Stimulated activated CD8-positive, alpha-beta memory T cell treated with anti-CD3 and anti-CD28 coated beads, Interleukin-4, amount 100 ng/mL, for 1 hour (primary cell): ENCODE results near the gene IMPDH2.

Experiments used
- DNase-seq, 2 donors: peaks; one replicate each; pipeline ENCODE4 v3.0.0-alpha.2; 2020; ENCODE audit warnings: low read depth in 2 of 2, low spot score in 1 of 2

The IMPDH2 gene

DNA sequence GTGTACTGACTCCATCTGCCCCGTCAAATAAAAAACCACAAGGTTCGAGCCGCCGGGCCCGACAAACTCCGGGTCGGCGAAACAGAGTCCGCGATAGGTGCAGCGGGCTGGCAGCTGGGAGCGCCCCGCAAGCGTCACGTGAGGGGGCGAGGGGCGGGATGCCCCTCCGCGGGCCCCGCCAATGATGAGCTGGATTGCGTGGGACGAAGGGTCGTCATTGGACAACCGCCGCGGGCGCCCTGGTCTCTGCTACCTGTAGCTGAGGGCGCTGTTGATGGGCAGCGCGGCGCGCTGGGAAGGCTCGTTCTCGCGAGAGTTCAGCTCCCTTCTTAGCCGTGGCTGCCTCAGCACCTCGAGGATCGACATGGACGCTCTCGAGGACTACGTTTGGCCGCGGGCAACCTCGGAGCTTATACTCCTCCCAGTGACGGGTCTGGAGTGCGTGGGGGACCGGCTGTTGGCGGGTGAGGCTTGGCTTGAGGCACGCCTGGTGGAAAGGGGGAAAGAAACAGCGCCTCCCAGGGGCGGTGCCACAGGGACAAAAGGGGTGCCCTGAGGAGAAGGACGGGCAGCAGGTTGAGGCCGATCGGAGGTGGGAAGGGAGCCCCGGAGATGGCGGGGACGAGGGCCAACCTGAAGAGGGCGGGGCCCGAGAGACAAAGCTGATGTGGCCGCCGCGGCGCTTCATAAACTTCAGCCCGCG, 22.0 kb downstream of the IMPDH2 start, which contains the start of gene WDR6:
Gene WDR6 (plus strand): TSS at position 324 of the 703 bp plus-strand sequence. CDS start 41 bp downstream, at position 365.
- peak; percentile 90 to 93 for DNase-seq

DNA sequence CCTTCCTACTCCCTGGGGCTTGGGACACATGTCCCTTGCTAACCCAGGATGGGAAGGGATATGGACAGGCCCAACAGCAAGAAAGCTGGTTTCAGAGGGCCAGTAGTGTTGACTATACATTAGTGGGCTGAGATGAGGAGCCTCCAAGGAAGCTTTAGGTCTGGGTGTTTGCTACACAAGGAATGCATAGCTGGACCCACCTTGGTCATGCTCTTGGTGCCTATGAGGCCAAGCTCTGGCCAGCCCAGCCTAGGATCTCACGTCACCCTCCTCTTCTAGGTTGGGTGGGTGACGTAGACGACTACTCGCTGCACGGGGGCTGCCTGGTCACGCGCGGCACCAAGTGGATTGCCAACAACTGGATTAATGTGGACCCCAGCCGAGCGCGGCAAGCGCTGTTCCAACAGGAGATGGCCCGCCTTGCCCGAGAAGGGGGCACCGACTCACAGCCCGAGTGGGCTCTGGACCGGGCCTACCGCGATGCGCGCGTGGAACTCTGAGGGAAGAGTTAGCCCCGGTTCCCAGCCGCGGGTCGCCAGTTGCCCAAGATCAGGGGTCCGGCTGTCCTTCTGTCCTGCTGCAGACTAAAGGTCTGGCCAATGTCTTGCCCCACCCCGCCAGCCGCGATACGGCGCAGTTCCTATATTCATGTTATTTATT, 22.7 kb downstream of the IMPDH2 start:
- no peak for DNase-seq

DNA sequence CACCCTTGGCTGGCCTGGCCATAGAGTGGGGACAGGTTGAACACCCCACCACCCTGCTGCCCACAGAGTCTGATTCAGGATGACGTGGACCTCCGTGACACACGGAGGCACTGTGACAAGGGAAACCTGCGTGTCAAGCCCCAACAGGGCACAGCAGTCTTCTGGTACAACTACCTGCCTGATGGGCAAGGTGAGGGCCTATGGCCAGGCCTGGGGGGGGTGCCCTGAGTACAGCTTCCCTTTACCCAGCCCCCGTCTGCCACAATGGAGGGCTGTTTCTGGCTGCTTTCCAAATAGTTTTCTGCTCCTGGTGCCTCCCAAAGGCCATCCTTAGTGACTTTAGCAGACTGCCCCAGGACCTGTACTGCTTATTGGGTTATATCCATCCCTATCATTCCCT, 23.2 kb downstream of the IMPDH2 start:
- no peak for DNase-seq

DNA sequence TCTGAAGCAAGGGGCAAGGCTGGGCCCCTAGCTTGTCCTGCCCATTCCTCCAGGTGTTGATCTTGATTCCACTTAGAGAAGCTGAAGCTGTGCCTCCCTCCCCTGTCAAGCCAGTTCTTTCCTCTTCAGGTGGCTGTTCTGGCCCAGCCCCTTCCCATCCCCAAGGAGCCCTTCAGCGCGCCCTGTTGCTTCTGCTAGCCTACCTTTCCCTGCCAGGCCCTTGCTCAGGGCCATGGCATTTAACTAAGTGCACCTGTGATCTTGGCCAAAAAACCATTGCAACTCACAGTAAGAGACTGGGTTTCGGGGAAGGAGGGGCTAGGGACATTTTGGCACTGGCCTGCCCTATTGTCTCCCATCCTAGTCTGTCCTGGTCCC, 23.9 kb downstream of the IMPDH2 start:
- no peak for DNase-seq

DNA sequence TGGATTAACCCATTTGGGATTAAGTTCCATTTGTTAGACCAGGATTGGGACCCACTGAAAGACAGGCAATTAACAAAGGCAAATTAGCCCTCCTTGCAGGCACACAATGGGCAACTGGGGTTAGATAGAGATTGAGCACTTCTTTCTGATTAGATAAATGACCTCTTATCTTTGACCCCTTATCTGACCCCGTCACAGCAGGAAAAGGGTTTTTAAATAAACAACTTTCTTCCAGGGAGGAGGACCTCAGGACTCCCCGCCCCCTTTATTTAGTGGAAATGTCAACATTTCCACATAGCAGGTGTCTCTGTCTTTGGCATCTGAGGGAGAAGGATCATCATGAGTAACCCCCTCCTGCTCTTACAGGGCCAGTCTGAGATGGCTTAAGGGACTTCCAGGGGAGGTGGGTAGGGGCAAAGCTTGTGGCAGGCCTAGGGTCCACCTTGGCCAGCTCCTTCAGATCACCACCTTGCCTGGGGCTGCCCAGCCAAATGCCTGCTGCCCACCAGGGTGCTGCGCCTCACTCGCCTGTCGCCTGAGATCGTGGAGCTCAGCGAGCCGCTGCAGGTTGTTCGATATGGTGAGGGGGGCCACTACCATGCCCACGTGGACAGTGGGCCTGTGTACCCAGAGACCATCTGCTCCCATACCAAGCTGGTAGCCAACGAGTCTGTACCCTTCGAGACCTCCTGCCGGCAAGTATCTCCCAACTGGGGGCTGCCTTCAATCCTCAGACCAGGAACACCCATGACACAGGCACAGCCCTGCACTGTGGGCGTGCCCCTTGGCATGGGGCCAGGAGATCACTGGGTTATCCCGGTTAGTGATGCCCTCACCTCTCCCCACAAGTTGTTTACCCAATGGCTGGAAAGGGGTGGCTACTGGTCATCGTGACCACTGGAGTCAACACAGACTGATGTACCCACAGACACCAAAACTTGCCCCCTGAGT, 24.6 kb downstream of the IMPDH2 start:
- DNase-seq, result no peak

GRCh38 chr3:49001155-49001554, 28.0 kb downstream of the IMPDH2 start:
- DNase-seq, result no peak

DNA sequence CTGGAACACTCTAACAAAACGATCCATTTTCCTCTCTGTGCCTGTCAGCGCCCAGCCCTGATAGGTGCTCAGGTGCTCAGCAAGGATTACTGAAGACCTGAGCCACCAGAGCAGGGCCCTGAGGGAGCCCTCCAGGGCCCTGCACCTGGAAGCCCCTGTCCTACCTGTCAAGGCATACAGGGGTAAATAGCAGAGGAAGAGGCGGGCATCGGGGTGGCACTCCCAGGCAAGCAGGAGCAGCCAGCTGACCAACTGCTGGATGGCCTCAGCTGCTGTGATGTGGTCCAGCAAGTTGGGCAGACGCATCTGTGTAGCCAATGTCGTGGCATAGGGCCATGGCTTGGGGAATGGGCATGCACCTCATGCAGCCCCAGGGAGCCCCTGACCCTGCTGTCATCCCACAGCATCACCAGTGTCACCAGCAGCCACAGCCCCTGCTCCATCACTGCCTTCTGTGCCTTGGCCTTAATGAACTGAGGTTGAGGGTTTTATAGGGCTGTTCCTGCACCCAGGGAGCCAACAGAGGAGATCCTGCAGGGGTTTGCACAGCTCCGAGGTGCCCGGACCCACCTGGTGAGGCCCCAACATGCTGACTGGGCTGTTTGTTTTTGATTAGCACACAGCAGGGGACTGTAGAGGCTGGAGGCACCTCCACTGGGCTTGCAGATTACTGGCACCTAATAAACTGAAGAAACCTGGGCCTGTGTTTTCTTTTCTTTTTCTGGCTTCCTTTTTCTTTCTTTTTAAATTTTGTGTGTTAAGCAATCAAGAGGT, 29.9 kb downstream of the IMPDH2 start:
- no peak for DNase-seq

GRCh38 chr3:48997714-48998637, 31.2 kb downstream of the IMPDH2 start:
- DNase-seq, result no peak

DNA sequence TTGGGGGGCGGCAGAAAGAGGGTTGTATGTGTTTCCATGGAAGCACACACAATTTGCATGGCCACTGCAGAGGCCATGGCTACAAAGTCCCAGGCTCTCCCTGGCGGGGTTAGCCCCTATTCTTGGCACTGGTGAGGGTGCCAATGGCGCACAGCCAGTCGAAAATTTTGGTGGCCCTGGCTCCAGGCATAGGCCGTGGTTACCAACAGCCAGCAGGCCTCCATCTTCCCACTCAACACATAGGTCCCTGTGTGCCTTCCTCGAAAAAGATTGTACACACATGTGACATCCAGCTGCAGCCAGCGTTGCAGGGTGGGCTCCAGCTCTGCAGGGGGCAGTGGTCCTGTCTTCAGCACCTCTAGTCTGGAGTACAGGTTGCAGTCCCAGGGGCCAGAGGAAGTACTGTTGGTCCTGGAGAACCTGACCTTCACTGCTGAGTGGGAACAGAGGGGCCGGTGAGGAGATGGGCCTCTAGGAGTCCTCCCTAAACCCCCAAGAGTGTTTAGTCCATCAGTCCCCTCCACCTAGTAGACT, 32.0 kb downstream of the IMPDH2 start:
- no peak for DNase-seq

GRCh38 chr3:48996640-48997039, 32.6 kb downstream of the IMPDH2 start:
- DNase-seq, result no peak

DNA sequence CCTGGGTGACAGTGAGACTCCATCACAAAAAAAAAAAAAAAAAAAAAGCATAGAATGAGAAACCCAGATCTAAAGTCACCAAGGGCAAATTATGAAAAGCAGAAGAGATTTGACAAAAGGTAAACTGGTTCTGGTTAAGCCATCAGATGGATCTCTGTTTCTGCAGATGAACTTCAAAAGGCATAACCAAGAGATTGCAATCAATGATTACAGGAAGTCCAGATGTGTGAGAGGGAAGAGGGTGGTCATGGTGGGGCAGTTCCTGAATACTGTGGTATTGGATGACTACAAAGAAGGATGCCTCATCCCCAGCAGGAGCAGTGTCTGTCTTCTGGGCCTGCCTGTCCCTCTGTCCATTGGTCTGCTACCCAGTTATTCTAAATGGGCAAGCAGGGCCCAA, 35.4 kb downstream of the IMPDH2 start:
- DNase-seq, result no peak

- DNase-seq, result no peak
Observed at GRCh38 chr3:48991851-48992545, 37.2 kb downstream of the IMPDH2 start.

DNA sequence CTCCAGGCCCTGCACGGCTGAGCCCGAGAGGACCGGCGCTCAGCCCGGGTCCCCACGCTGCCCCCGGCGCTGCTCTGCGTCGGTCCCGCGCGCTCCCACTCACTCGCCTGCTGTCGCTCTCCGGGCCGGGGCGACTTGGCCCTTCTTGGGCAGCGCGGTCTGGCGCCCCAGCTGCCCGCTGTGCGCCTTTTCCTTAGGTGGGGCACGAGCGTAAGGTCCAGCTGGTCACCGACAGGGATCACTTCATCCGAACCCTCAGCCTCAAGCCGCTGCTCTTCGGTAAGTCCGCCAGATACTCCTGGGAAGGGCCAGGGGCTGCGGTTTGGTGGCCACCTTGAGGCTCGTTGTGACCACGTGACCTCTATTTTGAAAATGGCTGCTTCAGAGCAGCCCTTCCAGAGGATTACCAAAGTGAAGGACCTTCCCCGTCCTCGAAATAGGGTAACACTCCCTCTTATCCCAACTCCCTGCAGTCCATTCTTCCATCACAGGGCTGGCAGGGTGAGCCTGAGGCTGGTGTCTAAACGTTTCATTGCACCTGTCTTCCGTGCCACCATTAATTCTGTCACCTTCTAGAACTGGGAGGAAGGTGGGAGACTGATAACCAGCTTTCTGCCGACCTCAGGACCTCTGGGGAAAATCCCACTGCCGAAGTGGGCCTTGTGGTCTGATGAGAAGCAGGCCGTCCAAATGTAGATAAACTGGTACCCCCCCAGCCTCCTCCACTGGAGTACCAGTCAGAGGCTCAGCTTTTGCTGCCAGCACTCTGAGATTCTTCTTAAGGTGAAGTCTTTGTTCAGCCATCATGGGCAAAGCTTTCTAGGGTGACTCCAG, 38.3 kb downstream of the IMPDH2 start:
- DNase-seq, result no peak

- DNase-seq, result peak; percentile 41 to 67
Observed at GRCh38 chr3:48989796-48990635, 39.2 kb downstream of the IMPDH2 start, which contains the start of gene P4HTM. Gene P4HTM (plus strand): TSS chr3:48990241. CDS start chr3:48990257, 16 bp downstream.

DNA sequence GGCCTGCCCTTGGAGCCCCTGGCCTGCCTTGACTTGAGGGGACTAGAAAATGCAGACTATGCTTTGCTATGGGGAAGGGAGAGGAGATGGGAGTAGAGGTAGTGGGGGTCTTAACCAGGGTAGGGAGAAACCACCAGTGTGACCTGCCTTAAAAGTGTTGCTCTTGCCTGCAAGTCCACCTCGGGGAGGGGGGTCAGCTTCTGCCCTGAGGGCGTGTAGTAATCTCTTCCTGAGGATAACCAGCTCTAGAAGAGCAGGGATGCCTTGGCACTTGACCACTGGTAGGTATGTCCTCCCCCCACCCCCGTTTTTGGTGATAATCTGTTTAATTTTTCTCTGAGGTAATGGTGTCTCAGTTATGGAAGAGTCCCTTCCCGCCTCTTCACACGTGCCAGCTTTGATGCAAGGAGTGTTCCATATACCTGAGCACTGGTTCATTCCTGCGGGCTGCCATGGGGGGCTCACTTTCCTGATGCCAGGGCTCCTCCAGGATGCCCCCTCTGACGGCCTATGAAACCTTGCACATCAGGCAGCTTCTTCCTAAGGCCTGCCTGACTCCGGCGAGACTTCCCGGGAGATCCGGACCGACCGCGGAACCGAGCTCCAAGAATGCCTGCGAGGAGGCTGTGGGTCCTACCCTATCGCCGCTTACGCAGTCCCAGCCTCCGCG, 39.9 kb downstream of the IMPDH2 start:
- DNase-seq, result no peak

DNA sequence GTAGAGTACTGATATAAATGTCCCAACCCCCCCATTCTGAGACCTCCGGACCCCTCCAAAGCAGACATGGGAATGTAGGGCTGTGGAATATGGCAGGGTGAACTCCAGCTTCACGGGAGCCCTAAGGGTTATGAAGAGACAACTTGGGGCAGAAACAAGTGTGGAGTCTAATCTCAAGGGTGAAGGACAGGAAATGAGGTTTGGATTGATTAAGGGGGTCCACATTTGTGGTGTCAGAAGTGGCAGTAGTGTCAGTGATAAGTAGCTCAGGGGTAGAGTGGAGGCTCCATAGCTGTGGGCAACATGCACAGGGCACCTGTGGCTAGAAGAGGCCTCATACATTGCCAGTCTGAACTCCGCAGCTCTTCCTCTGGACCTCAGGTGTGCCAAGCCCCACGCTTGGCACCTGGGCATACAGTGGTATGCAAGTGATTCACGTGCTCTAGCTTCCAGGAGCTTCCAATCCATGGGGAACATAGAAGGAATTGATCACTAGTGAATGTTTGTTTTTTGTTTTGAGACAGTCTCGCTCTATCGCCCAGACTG, 43.3 kb downstream of the IMPDH2 start:
- no peak for DNase-seq
